Endothelial cell of umbilical vein (primary cell): ENCODE results near the gene ZPR1. TPM values are rescaled to one million over a fixed set of nuclear protein-coding genes. Genes with fewer than 3 reads are reported as not detected.

Experiments used
- BruUV-seq: library from RNA; stranded (reverse); fragments of 400-500 nt; replicated peaks from 2 replicates; lab custom pipeline; 2021; lab: Mats Ljungman, UMichigan
- CTCF ChIA-PET: fragments of 300-600, 350-600 bp; sonication (Branson Sonifier 250); formaldehyde crosslinking; loops from one replicate; lab custom pipeline; 2021; ENCODE audit warnings: antibody characterized with exemption, inconsistent platforms; lab: Charles Lee
- POLR2A ChIA-PET: fragments of 300-600, 350-600 bp; sonication (Branson Sonifier 250); formaldehyde crosslinking; loops from one replicate; lab custom pipeline; 2021; ENCODE audit warnings: antibody characterized with exemption, inconsistent platforms; lab: Charles Lee
- DNase-seq: peaks from one replicate; pipeline ENCODE4 v3.0.0-alpha.2; 2011; ENCODE audit warnings: low read depth, low spot score
- FAIRE-seq: peaks from 2 replicates; lab custom pipeline; 2011; peaks lifted over from hg19 to GRCh38; lab: Jason Lieb, UNC
- H2AFZ ChIP-seq: 2 replicates; pipeline ENCODE4 v1.6.0; 2012; ENCODE audit warnings: low read depth, low read length, control low read depth, inconsistent platforms
- H3K27ac ChIP-seq: 2 replicates; pipeline ENCODE4 v1.5.1; 2011; ENCODE audit warnings: low read depth, mild to moderate bottlenecking, control low read depth, low read length, moderate library complexity; ENCODE audit not compliant: insufficient read depth
- H3K27me3 ChIP-seq, 2 experiments: 2 replicates each; pipeline versions ENCODE4 v1.6.0 to v1.6.1; 2011; ENCODE audit warnings: low read length in 2 of 2, mixed read lengths in 1 of 2; ENCODE audit not compliant: control insufficient read depth in 2 of 2, insufficient read depth in 2 of 2
- H3K36me3 ChIP-seq, 2 experiments: 2 replicates in 1 of 2; 3 replicates in 1 of 2; pipeline ENCODE4 v1.5.1; 2011; ENCODE audit warnings: low read length in 2 of 2, mild to moderate bottlenecking in 1 of 2, moderate library complexity in 1 of 2; ENCODE audit not compliant: control insufficient read depth in 2 of 2, insufficient read depth in 2 of 2; ENCODE audit errors: extremely low read depth in 1 of 2
- H3K4me1 ChIP-seq: 3 replicates; pipeline ENCODE4 v1.5.1; 2011; ENCODE audit warnings: mild to moderate bottlenecking, low read length; ENCODE audit not compliant: control insufficient read depth, insufficient read depth; ENCODE audit errors: extremely low read depth
- H3K4me2 ChIP-seq: 2 replicates; pipeline ENCODE4 v1.6.1; 2011; ENCODE audit warnings: low read length, control low read depth, mixed read lengths; ENCODE audit not compliant: insufficient read depth
- H3K4me3 ChIP-seq, 3 experiments: fragments of 200-600 bp in 1 of 3; sonication (generic), shearing (Covaris generic) in 1 of 3; replicated peaks in 1 of 3; 2 replicates each; pipeline ENCODE4 v1.5.1; 2011 to 2016; ENCODE audit warnings: control low read depth in 3 of 3, low read length in 3 of 3, mild to moderate bottlenecking in 2 of 3, inconsistent platforms in 1 of 3, low read depth in 1 of 3, moderate library complexity in 1 of 3; ENCODE audit not compliant: insufficient read depth in 1 of 3
- H3K79me2 ChIP-seq: 2 replicates; pipeline ENCODE4 v1.6.0; 2012; ENCODE audit warnings: low read length, inconsistent platforms; ENCODE audit not compliant: control insufficient read depth, insufficient read depth
- H3K9ac ChIP-seq: replicated peaks from 2 replicates; pipeline ENCODE3; 2011; ENCODE audit warnings: low read length, control low read depth; ENCODE audit not compliant: insufficient read depth; ENCODE audit errors: extremely low read depth
- H3K9me1 ChIP-seq: replicated peaks from 3 replicates; pipeline ENCODE4 v1.6.0; 2011; ENCODE audit warnings: mild to moderate bottlenecking, low read length; ENCODE audit not compliant: control insufficient read depth, insufficient read depth; ENCODE audit errors: extremely low read depth
- H3K9me3 ChIP-seq: replicated peaks from 2 replicates; pipeline ENCODE4 v1.5.1; 2012; ENCODE audit warnings: low read length, inconsistent platforms; ENCODE audit not compliant: control insufficient read depth, insufficient read depth
- H4K20me1 ChIP-seq: replicated peaks from 2 replicates; pipeline ENCODE3; 2011; ENCODE audit warnings: mild to moderate bottlenecking, low read length; ENCODE audit not compliant: control insufficient read depth, insufficient read depth; ENCODE audit errors: extremely low read depth
- EZH2 ChIP-seq: IDR thresholded peaks from 2 replicates; pipeline ENCODE4 v1.6.1; 2012; ENCODE audit warnings: borderline replicate concordance, low read depth, mild to moderate bottlenecking, moderate library complexity, low read length, inconsistent platforms; ENCODE audit not compliant: severe bottlenecking
- FOS ChIP-seq: IDR thresholded peaks from 2 replicates; pipeline ENCODE4 v1.6.1; 2011; ENCODE audit warnings: mild to moderate bottlenecking, low read length, moderate library complexity, borderline replicate concordance; ENCODE audit not compliant: insufficient read depth
- GATA2 ChIP-seq: IDR thresholded peaks from 2 replicates; pipeline ENCODE4 v1.7.0; 2011; ENCODE audit warnings: low read depth, mild to moderate bottlenecking, moderate library complexity, mixed read lengths, low read length; ENCODE audit not compliant: insufficient read length, insufficient read depth
- JUN ChIP-seq: IDR thresholded peaks from 2 replicates; pipeline ENCODE4 v1.6.1; 2011; ENCODE audit warnings: borderline replicate concordance, low read depth; ENCODE audit not compliant: insufficient read length, insufficient read depth
- MYC ChIP-seq: IDR thresholded peaks from one replicate; pipeline ENCODE4 v1.6.1; 2011; ENCODE audit warnings: mild to moderate bottlenecking, low read depth, low read length
- POLR2A ChIP-seq: IDR thresholded peaks from 2 replicates; pipeline ENCODE4 v1.6.1; 2012; ENCODE audit warnings: low read depth, mild to moderate bottlenecking, control low read depth, low read length
- POLR2AphosphoS5 ChIP-seq: IDR thresholded peaks from 2 replicates; pipeline ENCODE4 v1.6.1; 2012; ENCODE audit warnings: low read depth, mild to moderate bottlenecking, control low read depth, low read length, moderate library complexity; ENCODE audit not compliant: insufficient read depth
- dilution Hi-C: fragments of 300-500 bp; cut with MboI; formaldehyde crosslinking; loops from one replicate; pipeline ENCODE4 v1.15.0; 2019; ENCODE audit warnings: low sequenced_read_pairs; ENCODE audit not compliant: extremely low pct_ligation_motif_present
- intact Hi-C: fragments of 100-400 bp; cut with micrococcal nuclease; formaldehyde crosslinking; loops from one replicate; pipeline ENCODE4 v1.10.0; 2022
- polyA plus RNA-seq, 4 experiments: library from polyadenylated mRNA; depleted of rRNA in 3 of 4; stranded (reverse) in 3 of 4; unstranded in 1 of 4; fragments of >200 nt; gene quantifications; 2 replicates each; pipeline versions ENCODE4 v1.2.1 to v1.2.3, GENCODE V29; 2011 to 2012; ENCODE audit warnings: missing spikeins in 1 of 4
- total RNA-seq: library from RNA; stranded (reverse); gene quantifications from 2 replicates; pipeline ENCODE4 v1.2.3, GENCODE V29; 2021
- TF ChIP-seq, protein P1 (sequence below): IDR thresholded peaks from 2 replicates; pipeline ENCODE4 v1.6.1; 2011; ENCODE audit not compliant: insufficient read depth, insufficient read length
- TF ChIP-seq, protein P2 (sequence below), 2 donors: IDR thresholded peaks; 1 replicate in 1 of 2; 2 replicates in 1 of 2; pipeline ENCODE4 v1.5.1; 2011; ENCODE audit warnings: low read length in 2 of 2, mild to moderate bottlenecking in 2 of 2, moderate library complexity in 2 of 2, control low read depth in 1 of 2, inconsistent platforms in 1 of 2, low read depth in 1 of 2; ENCODE audit not compliant: insufficient read depth in 1 of 2; ENCODE audit errors: extremely low read depth in 1 of 2

ZPR1 gene
- total and polyA plus RNA-seq, 2 donors (not counting 3 experiments of a cell fraction or from before 2014, with no cell fraction given), result 22.6 to 54.5 TPM

- TF ChIP-seq MYC (no peak), JUN (no peak), FOS (no peak), GATA2 (no peak), EZH2 (no peak), POLR2AphosphoS5 (no peak), POLR2A (no peak)
- TF ChIP-seq, protein P1, sequence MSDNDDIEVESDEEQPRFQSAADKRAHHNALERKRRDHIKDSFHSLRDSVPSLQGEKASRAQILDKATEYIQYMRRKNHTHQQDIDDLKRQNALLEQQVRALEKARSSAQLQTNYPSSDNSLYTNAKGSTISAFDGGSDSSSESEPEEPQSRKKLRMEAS, result no peak
- TF ChIP-seq, protein P2, sequence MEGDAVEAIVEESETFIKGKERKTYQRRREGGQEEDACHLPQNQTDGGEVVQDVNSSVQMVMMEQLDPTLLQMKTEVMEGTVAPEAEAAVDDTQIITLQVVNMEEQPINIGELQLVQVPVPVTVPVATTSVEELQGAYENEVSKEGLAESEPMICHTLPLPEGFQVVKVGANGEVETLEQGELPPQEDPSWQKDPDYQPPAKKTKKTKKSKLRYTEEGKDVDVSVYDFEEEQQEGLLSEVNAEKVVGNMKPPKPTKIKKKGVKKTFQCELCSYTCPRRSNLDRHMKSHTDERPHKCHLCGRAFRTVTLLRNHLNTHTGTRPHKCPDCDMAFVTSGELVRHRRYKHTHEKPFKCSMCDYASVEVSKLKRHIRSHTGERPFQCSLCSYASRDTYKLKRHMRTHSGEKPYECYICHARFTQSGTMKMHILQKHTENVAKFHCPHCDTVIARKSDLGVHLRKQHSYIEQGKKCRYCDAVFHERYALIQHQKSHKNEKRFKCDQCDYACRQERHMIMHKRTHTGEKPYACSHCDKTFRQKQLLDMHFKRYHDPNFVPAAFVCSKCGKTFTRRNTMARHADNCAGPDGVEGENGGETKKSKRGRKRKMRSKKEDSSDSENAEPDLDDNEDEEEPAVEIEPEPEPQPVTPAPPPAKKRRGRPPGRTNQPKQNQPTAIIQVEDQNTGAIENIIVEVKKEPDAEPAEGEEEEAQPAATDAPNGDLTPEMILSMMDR (IDR thresholded peaks at IDR 0.05; ENCODE audit: extremely low read depth in 1 of 2, insufficient read depth in 1 of 2, low read depth in 1 of 2, low read length in 2 of 2), result no peak
- no peak overlapping the region for H3K27ac ChIP-seq
- CTCF ChIA-PET, result interaction anchor here (1.0 to 1.4 kb wide), 2 partner anchors 27 to 54 kb away, joined by 4 to 6 read pairs; no protein-coding TSS in a partner anchor
- dilution Hi-C loops, result no loop called here
- H3K79me2 ChIP-seq, result no peaks in the 10 kb centered on the region
- FAIRE-seq, result no peak
- no peak overlapping the region for H3K9ac ChIP-seq
- no peaks in the 10 kb centered on the region for H3K9me1 ChIP-seq
- no peak overlapping the region for H3K4me2 ChIP-seq
- peaks cover 6% of the 10 kb centered on the region in 2 experiments for H3K27me3 ChIP-seq
- no TSS peak for BruUV-seq
- no peaks in the 10 kb centered on the region for H3K36me3 ChIP-seq
- H3K9me3 ChIP-seq, result no peaks in the 10 kb centered on the region
- POLR2A ChIA-PET, result no interaction called here
- no peak for DNase-seq
- H2AFZ ChIP-seq, result no peak overlapping the region
- no peak overlapping the region for H3K4me3 ChIP-seq
- H3K4me1 ChIP-seq, result no peaks in the 10 kb centered on the region
- intact Hi-C loops, result no loop called here
- H4K20me1 ChIP-seq, result no peaks in the 10 kb centered on the region
Observed at GRCh38 chr11:116808262-116809175, 20.7 kb upstream of the ZPR1 start.
